Left hindlimb (tissue), 1 donor: ENCODE results near the gene PIGX.

Experiments used
- DNase-seq: peaks from one replicate; pipeline ENCODE4 v3.0.0-alpha.2; 2018

Gene PIGX

DNA sequence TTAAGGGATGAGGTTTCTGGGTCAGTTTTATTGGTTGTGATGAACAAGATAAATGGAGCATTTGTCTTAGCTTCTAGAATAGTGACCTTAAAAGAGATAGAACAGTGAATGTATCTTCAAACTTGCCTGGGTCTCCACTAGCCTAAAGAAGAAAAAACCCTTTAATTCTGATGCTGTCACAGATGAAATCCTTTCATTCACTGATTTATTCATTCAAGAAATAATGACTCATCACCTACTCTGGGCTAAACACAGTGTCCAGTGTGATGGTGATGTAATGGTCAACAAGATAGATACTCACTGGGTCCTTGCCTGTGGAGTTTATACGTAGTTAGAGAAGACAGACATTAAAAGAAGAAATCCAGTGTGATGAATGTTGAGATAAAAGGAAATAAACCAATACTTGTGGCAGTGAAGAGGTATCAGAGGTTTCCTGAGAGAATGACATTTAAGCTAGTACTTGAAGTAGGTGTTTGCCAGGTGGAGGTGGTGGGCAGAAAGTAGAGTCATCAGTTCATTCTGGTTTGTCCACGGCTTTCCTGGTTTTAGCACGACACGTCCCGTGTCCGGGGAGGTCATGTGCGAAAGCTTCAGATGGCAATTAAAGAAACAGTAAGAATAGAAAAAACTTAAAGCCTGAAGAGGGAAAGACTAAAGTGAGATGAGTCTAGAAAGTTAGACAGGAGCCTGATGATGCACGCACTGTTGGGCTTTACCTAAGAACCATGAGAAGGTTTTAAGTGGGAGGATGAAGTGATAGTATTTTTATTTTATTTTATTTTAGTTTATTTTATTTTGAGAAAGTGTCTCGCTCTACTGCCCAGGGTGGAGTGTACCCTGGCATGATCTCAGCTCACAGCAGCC is 45.9 kb downstream of the PIGX start:
- DNase-seq = no peak

DNA sequence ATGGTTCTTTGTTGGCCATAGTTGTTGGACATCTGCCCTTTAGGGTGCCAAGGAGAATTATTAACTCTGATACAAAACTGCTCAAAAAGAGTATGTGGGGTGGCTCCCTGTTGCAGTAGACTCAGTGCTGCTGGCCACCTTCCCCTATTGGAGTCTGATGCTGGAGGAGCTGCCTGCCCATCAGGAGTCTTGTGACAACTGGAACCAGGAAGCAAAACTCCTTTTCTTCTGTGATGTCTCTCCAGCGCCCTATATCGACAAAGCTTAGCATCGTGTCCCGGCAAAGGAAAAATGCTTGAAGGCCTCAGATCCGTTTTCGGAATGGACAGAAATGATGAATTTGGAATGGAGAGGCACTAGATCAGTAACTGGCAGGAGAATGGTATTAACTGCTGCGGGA is 51.0 kb downstream of the PIGX start:
- no peak for DNase-seq

- no peak for DNase-seq
Measured at GRCh38 chr3:196765454-196765853, 53.3 kb downstream of the PIGX start.

DNA sequence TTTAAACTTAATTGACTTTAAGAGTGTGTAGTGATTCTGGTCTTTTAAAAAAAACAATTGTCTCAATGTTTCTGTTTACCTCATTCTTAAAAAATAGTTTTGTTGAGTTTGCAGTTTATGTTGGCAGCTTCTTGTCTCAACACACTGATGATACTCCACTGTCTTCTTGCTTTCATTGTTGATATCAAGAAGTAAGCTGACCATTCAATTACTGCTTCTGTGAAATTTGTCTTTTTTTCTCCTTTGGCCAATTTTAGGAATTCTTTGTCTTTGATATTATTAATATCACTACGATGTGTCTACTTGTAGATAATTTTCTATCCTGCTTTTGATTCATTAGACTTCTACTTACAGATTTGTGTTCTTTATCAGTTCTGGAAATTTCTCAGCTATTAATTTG is 58.9 kb downstream of the PIGX start:
- no peak for DNase-seq

- no peak for DNase-seq
Measured at GRCh38 chr3:196772102-196772501, 59.9 kb downstream of the PIGX start.

GRCh38 chr3:196772897-196773296 is 60.7 kb downstream of the PIGX start:
- no peak for DNase-seq

GRCh38 chr3:196774191-196774820 is 62.1 kb downstream of the PIGX start:
- no peak for DNase-seq

- no peak for DNase-seq
Measured at GRCh38 chr3:196774848-196775422, 62.8 kb downstream of the PIGX start.

DNA sequence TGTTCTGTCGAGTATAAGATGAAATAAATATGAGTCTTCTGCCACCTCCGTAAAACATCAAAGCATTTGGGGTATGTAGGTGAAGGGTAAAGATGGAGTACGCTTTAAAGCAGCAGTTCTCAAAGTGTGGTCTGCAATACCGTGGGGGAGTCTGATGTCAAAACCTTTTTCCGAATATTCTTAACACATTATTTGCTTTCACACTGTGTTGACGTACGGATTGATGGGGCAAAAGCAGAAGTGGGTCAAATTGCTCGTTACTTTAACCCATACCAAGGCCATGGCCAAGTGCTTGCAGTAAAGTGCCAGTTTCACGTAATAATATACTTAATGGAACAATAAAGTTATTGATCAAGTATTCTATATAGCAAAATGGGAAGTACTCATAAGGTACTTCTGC is 63.8 kb downstream of the PIGX start:
- DNase-seq = no peak

DNA sequence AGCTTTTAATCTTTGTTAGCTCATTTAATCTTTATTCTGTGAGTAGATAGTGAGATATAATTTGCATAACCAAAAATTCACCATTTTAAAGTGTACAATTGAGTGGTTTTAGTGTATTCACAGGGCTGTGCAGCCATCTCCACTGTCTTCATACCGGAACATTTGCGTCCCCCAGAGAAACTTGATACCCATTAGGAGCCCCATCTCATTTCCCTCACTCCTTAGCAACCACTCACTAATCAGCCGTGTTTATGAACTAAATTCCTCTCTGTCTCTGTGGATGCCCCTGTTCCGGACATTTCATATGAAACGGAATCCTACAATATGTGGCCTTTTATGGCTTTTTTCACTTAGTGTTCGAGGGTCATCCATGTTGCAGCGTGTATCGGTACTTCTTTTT is 65.7 kb downstream of the PIGX start:
- no peak for DNase-seq

DNA sequence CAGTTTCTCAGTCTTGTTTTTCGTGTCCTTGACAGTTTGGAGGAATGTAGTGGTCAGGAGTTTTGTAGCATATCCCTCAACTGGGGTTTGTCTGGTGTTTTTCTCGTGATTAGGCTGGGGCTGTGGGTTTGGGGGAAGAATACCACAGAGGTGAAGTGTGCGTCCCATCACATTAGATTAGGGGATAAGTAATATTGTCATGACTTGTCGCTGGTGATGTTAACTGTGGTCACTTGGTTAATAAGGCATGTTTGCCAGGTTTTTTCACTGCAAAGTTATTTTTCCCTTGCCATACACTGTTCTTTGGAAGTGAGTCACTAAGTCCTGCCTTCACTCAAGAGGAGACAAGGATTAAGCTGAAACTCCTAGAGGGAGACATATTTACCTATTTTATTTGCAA is 66.6 kb downstream of the PIGX start:
- no peak for DNase-seq

- DNase-seq = no peak
Measured at GRCh38 chr3:196782511-196782910, 70.3 kb downstream of the PIGX start.
